Skin of body (tissue), 2 donors: Measurements from ENCODE around the gene EIF3B. TPM values are rescaled to one million over a fixed set of nuclear protein-coding genes. Genes with fewer than 3 reads are reported as not detected.
"Not testable (repeated sequence)": the region's sequence is repeated elsewhere in the genome, so short reads cannot be mapped to it uniquely, and the experiment has no call there.

Experiments used
- DNase-seq: peaks from one replicate; lab custom pipeline; 2025; lab: John Stamatoyannopoulos, UW
- total RNA-seq: library from RNA; depleted of rRNA; stranded (reverse); fragments of >200 nt; gene quantifications from one replicate; pipeline ENCODE4 v1.2.3, GENCODE V29; 2014

Gene EIF3B
- total RNA-seq, 1 donor from 2014 or later: 108 TPM

DNA sequence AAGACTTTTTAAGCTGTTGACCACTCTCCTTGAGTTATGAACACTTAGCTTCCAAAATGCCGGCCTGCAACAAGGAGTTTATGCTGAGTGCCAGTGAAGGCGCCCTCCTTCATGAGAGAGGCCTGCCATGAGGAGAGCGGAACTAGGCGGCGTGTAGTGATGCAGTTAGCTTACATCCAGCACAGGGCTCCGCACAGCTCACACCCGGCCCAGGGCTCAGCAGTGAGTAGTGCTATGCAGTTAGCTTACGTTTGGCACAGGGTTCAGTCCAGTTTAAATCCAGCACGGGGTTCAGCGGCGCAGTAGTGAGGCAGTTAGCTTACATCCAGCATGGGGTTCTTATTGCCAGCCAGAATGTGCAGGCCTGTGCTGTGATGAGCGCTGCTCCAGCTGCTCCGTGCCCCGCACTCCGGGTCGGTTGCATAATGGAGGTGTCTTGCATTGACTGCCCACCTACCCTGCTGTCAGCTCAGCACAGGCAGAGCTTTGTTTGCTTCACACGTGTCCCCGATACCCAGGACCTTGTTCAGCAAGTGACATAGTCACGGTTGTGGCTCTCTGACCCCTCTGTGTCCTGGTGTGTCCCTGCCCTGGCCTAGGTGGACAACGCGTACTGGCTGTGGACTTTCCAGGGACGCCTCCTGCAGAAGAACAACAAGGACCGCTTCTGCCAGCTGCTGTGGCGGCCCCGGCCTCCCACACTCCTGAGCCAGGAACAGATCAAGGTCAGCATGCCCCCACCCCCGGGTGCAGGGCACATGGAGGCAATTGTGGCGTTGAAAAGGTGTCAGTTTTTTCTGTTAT lies 21.9 kb downstream of the EIF3B start:
- no peak for DNase-seq

- DNase-seq: not testable (repeated sequence)
Observed at GRCh38 chr7:2377492-2377891, 22.9 kb downstream of the EIF3B start.

DNA sequence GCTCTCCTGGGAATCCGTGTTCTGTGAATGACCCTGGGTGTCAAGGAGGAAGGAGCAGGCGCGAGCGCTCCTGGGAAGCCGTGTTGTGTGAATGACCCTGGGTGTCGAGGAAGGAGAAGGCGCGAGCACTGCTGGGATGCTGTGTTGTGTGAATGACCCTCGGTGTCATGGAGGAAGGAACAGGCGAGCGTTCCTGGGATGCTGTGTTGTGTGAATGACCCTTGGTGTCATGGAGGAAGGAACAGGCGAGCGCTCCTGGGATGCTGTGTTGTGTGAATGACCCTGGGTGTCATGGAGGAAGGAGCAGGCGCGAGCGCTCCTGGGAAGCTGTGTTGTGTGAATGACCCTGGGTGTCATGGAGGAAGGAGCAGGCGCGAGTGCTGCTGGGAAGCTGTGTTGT lies 23.5 kb downstream of the EIF3B start:
- not testable (repeated sequence) for DNase-seq

GRCh38 chr7:2379161-2379560 lies 24.5 kb downstream of the EIF3B start:
- no peak for DNase-seq

DNA sequence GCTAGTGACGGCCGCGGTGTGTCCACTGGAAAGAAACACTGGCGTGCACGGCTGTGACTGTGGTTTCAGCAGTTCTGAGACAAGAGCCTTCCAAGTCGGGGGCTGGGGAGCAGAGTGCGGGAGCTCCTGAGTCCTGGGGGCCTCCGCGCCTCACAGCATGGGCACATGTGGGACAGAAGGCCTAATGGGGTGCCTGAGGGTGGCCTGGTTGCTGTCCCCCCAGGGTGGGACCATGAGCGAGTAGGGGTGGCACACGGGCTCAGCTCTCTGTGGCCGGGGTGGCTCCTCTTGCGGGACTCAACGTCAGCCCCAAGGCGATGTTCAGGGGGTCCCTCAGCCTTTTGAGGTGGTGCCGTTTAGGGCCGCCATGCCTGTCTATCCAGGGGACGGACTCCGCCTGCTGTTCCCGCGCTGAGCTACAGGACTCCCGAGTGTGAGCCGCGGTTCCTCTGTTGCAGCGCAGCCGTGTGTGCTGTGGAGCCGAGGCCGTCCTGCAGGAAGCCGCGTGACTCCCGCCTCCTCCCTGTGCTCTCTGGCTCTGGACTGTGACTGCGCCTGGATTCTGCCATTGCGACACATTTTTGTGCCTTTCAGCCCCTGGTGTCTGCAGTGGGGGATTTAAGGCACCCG lies 25.3 kb downstream of the EIF3B start:
- DNase-seq: no peak

- no peak for DNase-seq
Observed at GRCh38 chr7:2380461-2380860, 25.8 kb downstream of the EIF3B start.

DNA sequence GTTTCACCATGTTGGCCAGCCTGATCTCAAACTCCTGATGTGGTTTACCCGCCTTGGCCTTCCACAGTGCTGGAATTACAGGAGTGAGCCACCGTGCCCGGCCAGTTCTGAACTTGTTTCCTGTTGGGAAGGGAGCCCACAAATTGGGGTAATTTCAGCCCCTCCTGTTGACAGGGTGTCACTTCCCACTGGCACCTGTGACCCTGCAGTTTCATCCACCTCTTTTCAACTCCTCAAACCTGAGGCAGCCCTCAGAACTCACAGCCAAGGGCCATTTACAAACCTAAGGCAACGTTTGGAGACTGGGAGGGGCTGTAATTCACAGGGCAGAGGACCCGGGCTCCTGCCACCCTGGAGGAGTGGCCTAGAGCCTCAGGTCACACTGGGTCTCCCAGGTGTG lies 26.6 kb downstream of the EIF3B start:
- DNase-seq: no peak

GRCh38 chr7:2381881-2382509 lies 27.4 kb downstream of the EIF3B start:
- DNase-seq: no peak

DNA sequence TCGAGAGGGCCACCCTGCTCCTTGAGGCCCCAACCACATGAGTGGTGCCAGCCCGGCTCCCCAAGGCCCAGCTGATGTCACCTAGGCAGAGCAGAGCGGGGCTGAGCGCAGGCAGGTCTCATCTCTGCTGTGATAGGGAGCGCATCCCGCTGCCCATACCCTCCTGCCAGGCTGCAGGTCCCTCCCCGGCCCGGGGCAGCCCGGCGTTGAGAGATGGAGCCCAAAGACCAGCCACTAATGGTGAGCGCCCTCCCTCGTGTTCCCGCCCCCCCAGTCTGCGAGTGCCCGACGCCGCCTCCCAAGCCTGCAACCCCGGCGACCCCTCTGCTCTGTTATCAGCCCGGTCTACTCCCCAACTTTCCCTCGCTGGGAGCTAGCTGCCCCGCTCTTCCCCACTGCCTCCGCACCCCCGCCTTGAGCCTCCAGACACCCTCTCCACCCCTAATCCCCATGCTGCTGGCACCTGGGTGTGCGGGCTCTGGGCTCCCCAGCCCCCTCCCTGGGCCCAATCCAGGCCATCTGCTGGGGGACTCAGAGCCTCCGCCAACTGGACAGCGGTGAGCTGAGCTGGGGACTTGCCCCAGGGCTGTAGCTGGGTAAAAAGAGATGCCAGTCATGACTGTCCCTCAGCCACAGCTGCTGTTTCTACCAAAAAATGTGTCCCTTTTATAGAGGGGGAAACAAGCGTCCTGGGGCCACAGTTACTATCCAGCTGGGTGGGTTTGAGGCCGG lies 29.1 kb downstream of the EIF3B start:
- DNase-seq: no peak

GRCh38 chr7:2384354-2385243 lies 30.0 kb downstream of the EIF3B start:
- no peak for DNase-seq

DNA sequence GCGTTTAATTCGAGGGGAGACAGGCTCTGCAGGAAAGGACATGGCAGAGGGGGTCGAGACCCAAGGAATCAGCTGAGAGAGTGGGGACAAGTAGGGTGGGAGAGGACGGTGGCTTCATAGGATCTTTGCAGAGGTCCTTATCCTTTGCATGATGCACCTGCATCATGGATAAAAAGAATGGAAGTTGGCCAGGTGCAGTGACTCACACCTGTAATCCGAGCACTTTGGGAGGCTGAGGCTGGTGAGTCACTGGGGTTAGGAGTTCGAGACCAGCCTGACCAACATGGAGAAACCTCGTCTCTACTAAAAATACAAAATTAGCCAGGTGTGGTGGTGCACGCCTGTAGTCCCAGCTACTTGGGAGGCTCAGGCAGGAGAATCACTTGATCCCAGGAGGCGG lies 31.5 kb downstream of the EIF3B start:
- not testable (repeated sequence) for DNase-seq

DNA sequence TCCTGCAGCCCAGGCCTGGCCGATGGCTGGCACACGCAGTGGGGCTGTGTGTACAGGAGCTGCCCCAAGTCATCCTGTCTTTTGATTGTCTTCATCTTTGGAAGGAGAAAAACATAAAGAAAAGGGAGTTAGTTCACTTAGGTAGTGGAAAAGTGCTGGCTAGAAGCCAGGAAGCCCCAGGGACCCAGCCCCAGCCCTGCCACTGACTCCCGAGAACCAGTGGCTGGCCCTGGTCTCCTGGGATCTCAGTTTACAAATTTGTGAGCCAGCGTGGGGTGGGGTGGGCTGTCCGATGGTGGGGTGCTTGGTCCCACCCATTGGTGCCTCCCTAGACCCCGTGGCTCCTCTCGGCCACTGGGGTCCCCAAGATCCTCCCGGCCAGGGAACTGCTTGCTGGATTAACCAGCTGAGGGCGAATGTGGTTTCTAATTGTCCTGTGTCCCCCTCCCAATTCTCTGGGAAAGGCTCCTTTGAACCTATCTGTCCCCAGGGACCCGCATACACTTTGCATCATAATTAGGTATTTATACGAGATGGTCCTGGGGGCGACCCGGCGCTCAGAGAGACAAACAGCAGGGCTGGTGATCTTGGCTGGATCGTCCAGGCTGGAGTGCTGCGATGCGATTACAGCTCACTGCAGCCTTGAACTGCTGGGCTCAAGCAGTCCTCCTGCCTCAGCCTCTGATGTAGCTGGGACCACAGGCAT lies 32.5 kb downstream of the EIF3B start:
- no peak for DNase-seq

DNA sequence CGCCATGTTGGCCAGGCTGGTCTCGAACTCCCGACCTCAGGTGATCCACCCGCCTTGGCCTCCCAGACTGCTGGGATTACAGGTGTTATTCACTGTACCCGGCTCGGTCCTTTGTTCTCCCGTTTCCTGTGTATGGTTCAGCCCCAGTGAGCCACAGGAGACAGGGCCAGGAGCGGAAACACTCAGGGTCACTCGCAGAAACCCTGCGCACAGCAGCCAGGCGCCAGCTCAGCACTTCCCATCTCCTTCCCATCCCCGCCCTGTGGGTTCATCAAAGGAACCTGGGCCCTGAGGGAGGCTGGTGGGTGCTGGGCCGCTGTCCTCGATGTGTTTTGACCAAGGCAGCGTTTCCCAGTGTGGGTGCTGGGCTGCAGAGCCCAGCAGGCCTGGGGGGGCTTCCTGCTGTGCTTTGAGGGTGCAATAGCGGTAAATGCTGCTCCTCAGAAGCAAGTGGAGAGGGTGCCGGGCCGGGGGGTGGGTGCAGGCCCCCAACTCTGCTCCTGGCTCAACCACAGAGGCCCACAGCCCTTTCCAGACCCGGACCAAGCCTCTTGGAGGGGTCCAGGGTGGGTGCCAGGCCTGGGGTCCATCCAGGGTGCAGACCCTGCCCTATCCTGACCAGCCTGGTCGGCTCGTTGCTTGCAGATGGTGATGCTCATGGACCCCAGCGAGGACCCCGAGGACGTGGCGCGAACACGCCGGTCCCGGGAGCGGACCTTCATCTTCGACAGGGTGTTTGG lies 33.4 kb downstream of the EIF3B start:
- no peak for DNase-seq

GRCh38 chr7:2388637-2388954 lies 34.0 kb downstream of the EIF3B start:
- no peak for DNase-seq

- DNase-seq: not testable (repeated sequence)
Observed at GRCh38 chr7:2390020-2390816, 35.6 kb downstream of the EIF3B start.

DNA sequence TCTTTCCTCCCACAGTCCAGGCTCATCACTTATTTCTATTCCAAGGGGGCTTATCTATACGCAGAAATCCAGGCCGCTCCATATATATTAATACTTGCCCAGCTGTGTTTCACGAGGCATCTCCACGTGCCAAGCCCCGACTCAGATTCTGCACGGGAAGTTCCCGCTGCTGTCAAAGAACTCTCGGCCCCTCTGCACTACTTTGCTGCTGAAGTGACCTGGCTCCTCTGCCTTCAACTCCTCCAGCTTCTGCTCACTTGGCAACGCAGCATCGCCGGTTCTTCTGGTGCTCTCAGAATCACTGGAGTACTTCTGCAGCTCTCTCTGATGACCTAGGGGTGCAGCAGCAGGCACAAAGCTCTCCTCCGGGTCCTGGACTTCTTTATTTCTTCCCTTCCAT lies 39.1 kb downstream of the EIF3B start:
- DNase-seq: no peak

DNA sequence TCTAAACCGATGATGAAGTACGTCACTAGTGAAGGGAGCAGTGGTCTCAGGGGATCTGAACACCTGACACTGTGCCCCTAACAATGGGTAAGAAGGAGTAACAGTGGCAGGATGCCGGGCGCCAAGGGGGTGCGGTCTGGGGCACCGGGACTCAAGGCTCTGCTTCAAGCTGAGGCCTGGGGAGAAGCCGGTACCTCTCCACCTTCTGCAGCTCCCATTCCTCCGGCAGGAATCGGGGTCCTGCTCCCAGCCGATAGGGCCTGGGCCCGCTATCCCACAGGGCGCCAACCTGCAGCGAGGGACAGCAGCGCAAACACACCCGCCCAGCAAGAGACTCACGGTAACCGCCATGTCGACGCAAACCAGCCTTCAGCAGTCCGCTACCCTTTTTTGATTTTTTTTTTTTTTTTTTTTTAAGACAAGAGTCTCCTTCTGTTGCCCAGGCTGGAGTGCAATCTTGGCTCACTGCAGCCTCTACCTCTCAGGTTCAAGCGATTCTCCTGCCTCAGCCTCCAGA lies 40.0 kb downstream of the EIF3B start:
- no peak for DNase-seq

GRCh38 chr7:2398506-2398905 lies 43.9 kb downstream of the EIF3B start:
- DNase-seq: no peak
